Astrocyte (in vitro differentiated cells and primary cell): ENCODE results near the gene LIME1. TPM values are rescaled to one million over a fixed set of nuclear protein-coding genes. Genes with fewer than 3 reads are reported as not detected.

ENCODE experiments used
- DNase-seq: peaks from one replicate; pipeline ENCODE4 v3.0.0-alpha.2; 2010; ENCODE audit warnings: low read depth
- FAIRE-seq: peaks from 2 replicates; lab custom pipeline; 2011; peaks lifted over from hg19 to GRCh38; lab: Jason Lieb, UNC
- H2AFZ ChIP-seq: 2 replicates; pipeline ENCODE4 v1.6.0; 2012; ENCODE audit warnings: low read depth, low read length, inconsistent platforms
- H3K27ac ChIP-seq: 2 replicates; pipeline ENCODE4 v1.5.1; 2011; ENCODE audit warnings: low read depth, low read length, inconsistent platforms
- H3K27me3 ChIP-seq: 2 replicates; pipeline ENCODE4 v1.6.0; 2011; ENCODE audit warnings: low read length, inconsistent platforms; ENCODE audit not compliant: insufficient read depth
- H3K36me3 ChIP-seq: 2 replicates; pipeline ENCODE4 v1.5.1; 2011; ENCODE audit warnings: low read length, inconsistent platforms; ENCODE audit not compliant: insufficient read depth
- H3K4me1 ChIP-seq: 2 replicates; pipeline ENCODE4 v1.5.1; 2011; ENCODE audit warnings: low read length, inconsistent platforms; ENCODE audit not compliant: insufficient read depth
- H3K4me2 ChIP-seq: 2 replicates; pipeline ENCODE4 v1.6.0; 2012; ENCODE audit warnings: low read length, inconsistent platforms
- H3K4me3 ChIP-seq: 2 replicates; pipeline ENCODE4 v1.5.1; 2011; ENCODE audit warnings: low read depth, mild to moderate bottlenecking, low read length, inconsistent platforms; ENCODE audit not compliant: insufficient read depth
- H3K79me2 ChIP-seq: 2 replicates; pipeline ENCODE4 v1.6.0; 2012; ENCODE audit warnings: mild to moderate bottlenecking, low read length, inconsistent platforms; ENCODE audit not compliant: insufficient read depth
- H3K9ac ChIP-seq: 2 replicates; pipeline ENCODE4 v1.6.0; 2012; ENCODE audit warnings: mild to moderate bottlenecking, low read length, inconsistent platforms
- H3K9me3 ChIP-seq: 2 replicates; pipeline ENCODE4 v1.5.1; 2012; ENCODE audit warnings: low read depth, mild to moderate bottlenecking, low read length, inconsistent platforms; ENCODE audit not compliant: insufficient read depth
- H4K20me1 ChIP-seq: 2 replicates; pipeline ENCODE4 v1.6.0; 2012; ENCODE audit warnings: low read length, inconsistent platforms; ENCODE audit not compliant: insufficient read depth
- H3K27ac Mint-ChIP-seq: one replicate; pipeline ENCODE4 v1.8.0; 2021; ENCODE audit warnings: mild to moderate bottlenecking, mixed read lengths; ENCODE audit not compliant: unreplicated experiment
- H3K27me3 Mint-ChIP-seq: one replicate; pipeline ENCODE4 v1.8.0; 2021; ENCODE audit warnings: low read depth, mixed read lengths; ENCODE audit not compliant: unreplicated experiment
- H3K36me3 Mint-ChIP-seq: one replicate; pipeline ENCODE4 v1.8.0; 2021; ENCODE audit warnings: low read depth, mixed read lengths; ENCODE audit not compliant: unreplicated experiment
- H3K4me1 Mint-ChIP-seq: one replicate; pipeline ENCODE4 v1.8.0; 2021; ENCODE audit warnings: low read depth, mixed read lengths; ENCODE audit not compliant: unreplicated experiment
- H3K4me3 Mint-ChIP-seq: one replicate; pipeline ENCODE4 v1.8.0; 2021; ENCODE audit warnings: mild to moderate bottlenecking, moderate library complexity, mixed read lengths; ENCODE audit not compliant: unreplicated experiment
- H3K9me3 Mint-ChIP-seq: one replicate; pipeline ENCODE4 v1.8.0; 2021; ENCODE audit warnings: mild to moderate bottlenecking, mixed read lengths; ENCODE audit not compliant: unreplicated experiment
- CTCF ChIP-seq: IDR thresholded peaks from 2 replicates; pipeline ENCODE4 v1.5.1; 2011; ENCODE audit warnings: low read depth, mild to moderate bottlenecking, inconsistent platforms, low read length, moderate library complexity; ENCODE audit not compliant: insufficient read depth
- EZH2 ChIP-seq: IDR thresholded peaks from 2 replicates; pipeline ENCODE4 v1.6.1; 2012; ENCODE audit warnings: mild to moderate bottlenecking, low read length, inconsistent platforms; ENCODE audit not compliant: insufficient read depth
- total RNA-seq: library from RNA; stranded (reverse); gene quantifications from 2 replicates; pipeline ENCODE4 v1.2.1, GENCODE V29; 2021

The LIME1 gene
- total RNA-seq, 1 donor from 2014 or later = 7.6 TPM

GRCh38 chr20:63697868-63698545, 38.5 kb upstream of the LIME1 start:
- Histone ChIP-seq H3K9ac (peak overlapping the region; percentile 58), H3K4me3 (no peak overlapping the region), H3K27me3 (no peaks in the 10 kb centered on the region), H3K9me3 (no peaks in the 10 kb centered on the region), H3K27ac (peak overlapping the region; percentile 87), H3K36me3 (no peaks in the 10 kb centered on the region), H3K79me2 (peaks cover 19% of the 10 kb centered on the region), H3K4me2 (peak overlapping the region; percentile 82), H3K4me1 (peaks cover 36% of the 10 kb centered on the region), H4K20me1 (no peaks in the 10 kb centered on the region), H2AFZ (no peak overlapping the region)
- Mint-ChIP-seq H3K36me3 (peaks cover 2% of the 10 kb centered on the region), H3K27me3 (no peaks in the 10 kb centered on the region), H3K4me1 (peaks cover 6% of the 10 kb centered on the region), H3K4me3 (peak overlapping the region; percentile 40), H3K9me3 (no peaks in the 10 kb centered on the region), H3K27ac (no peak overlapping the region)
- TF ChIP-seq CTCF (no peak), EZH2 (no peak)
- DNase-seq = no peak
- FAIRE-seq = no peak

GRCh38 chr20:63698739-63699465, 37.6 kb upstream of the LIME1 start:
- TF ChIP-seq CTCF (no peak), EZH2 (no peak)
- Histone ChIP-seq H3K4me1 (peaks cover 36% of the 10 kb centered on the region), H3K36me3 (no peaks in the 10 kb centered on the region), H3K9ac (peak overlapping the region; percentile 72), H3K4me3 (no peak overlapping the region), H3K27ac (peak overlapping the region; percentile 87), H2AFZ (no peak overlapping the region), H3K27me3 (no peaks in the 10 kb centered on the region), H3K79me2 (peaks cover 21% of the 10 kb centered on the region), H3K4me2 (peak overlapping the region; percentile 82), H4K20me1 (no peaks in the 10 kb centered on the region), H3K9me3 (no peaks in the 10 kb centered on the region)
- Mint-ChIP-seq H3K36me3 (peaks cover 2% of the 10 kb centered on the region), H3K4me3 (no peak overlapping the region), H3K27ac (peak overlapping the region; percentile 78), H3K27me3 (no peaks in the 10 kb centered on the region), H3K9me3 (no peaks in the 10 kb centered on the region), H3K4me1 (peaks cover 6% of the 10 kb centered on the region)
- peak; percentile 45 for FAIRE-seq
- peak; percentile 86 for DNase-seq
